Smooth muscle cell (in vitro differentiated cells): ENCODE data around the gene MIP. TPM values are rescaled to one million over a fixed set of nuclear protein-coding genes. Genes with fewer than 3 reads are reported as not detected.

Experiments used
- DNase-seq: peaks from one replicate; lab custom pipeline; 2025; ENCODE audit not compliant: unreplicated experiment; lab: John Stamatoyannopoulos, UW
- H2AFZ ChIP-seq: fragments of 200-600 bp; sonication (generic); 2 replicates; pipeline ENCODE4 v1.6.0; 2016; ENCODE audit warnings: antibody characterized with exemption, low read depth, mild to moderate bottlenecking
- H3F3A ChIP-seq: fragments of 200-600 bp; sonication (generic); 2 replicates; pipeline ENCODE4 v1.6.0; 2017; ENCODE audit warnings: antibody characterized with exemption, low read depth
- H3K27ac ChIP-seq: fragments of 200-600 bp; sonication (generic); 2 replicates; pipeline ENCODE4 v1.5.1; 2016; ENCODE audit warnings: low read depth, mild to moderate bottlenecking
- H3K27me3 ChIP-seq: fragments of 200-600 bp; sonication (generic); 2 replicates; pipeline ENCODE4 v1.6.1; 2016; ENCODE audit warnings: low read depth, mild to moderate bottlenecking
- H3K36me3 ChIP-seq: fragments of 200-600 bp; sonication (generic); 2 replicates; pipeline ENCODE4 v1.5.1; 2016; ENCODE audit warnings: low read depth
- H3K4me1 ChIP-seq: fragments of 200-600 bp; sonication (generic); 2 replicates; pipeline ENCODE4 v1.5.1; 2016; ENCODE audit warnings: low read depth
- H3K4me2 ChIP-seq: fragments of 200-600 bp; sonication (generic); 2 replicates; pipeline ENCODE4 v1.6.0; 2016; ENCODE audit warnings: mild to moderate bottlenecking
- H3K4me3 ChIP-seq: fragments of 200-600 bp; sonication (generic); 2 replicates; pipeline ENCODE4 v1.5.1; 2016; ENCODE audit warnings: mild to moderate bottlenecking
- H3K79me2 ChIP-seq: fragments of 200-600 bp; sonication (generic); 2 replicates; pipeline ENCODE4 v1.6.0; 2016; ENCODE audit warnings: low read depth, mild to moderate bottlenecking
- H3K9ac ChIP-seq: fragments of 200-600 bp; sonication (generic); 2 replicates; pipeline ENCODE4 v1.6.0; 2016; ENCODE audit warnings: low read depth
- H3K9me3 ChIP-seq: fragments of 200-600 bp; sonication (generic); replicated peaks from 2 replicates; pipeline ENCODE4 v1.5.1; 2016; ENCODE audit warnings: low read depth
- H4K20me1 ChIP-seq: fragments of 200-600 bp; sonication (generic); 2 replicates; pipeline ENCODE4 v1.6.0; 2016; ENCODE audit warnings: low read depth
- WGBS: methylation state at CpG from one replicate; pipeline ENCODE4 v1.1.7; 2016; ENCODE audit warnings: low lambda C conversion rate; 5-methylcytosine and 5-hydroxymethylcytosine counted together
- polyA plus RNA-seq: library from polyadenylated mRNA; unstranded; fragments of >200 nt; fragmentation: Nextera tagmentation; extraction: Ambion mirVana; gene quantifications from 2 replicates; pipeline ENCODE4 v1.2.1, GENCODE V29; 2016
- total RNA-seq: library from RNA; depleted of rRNA; stranded (reverse); fragments of >200 nt; gene quantifications from 2 replicates; pipeline ENCODE4 v1.2.3, GENCODE V29; 2014
- TF ChIP-seq, protein P1 (sequence below): fragments of 200-600 bp; sonication (generic); IDR thresholded peaks from 2 replicates; pipeline ENCODE4 v1.5.1; 2017; ENCODE audit warnings: borderline replicate concordance, mild to moderate bottlenecking, antibody characterized with exemption; ENCODE audit not compliant: insufficient read depth, poor library complexity, severe bottlenecking

MIP gene
- total and polyA plus RNA-seq, 2 experiments from 2014 or later: not detected

DNA sequence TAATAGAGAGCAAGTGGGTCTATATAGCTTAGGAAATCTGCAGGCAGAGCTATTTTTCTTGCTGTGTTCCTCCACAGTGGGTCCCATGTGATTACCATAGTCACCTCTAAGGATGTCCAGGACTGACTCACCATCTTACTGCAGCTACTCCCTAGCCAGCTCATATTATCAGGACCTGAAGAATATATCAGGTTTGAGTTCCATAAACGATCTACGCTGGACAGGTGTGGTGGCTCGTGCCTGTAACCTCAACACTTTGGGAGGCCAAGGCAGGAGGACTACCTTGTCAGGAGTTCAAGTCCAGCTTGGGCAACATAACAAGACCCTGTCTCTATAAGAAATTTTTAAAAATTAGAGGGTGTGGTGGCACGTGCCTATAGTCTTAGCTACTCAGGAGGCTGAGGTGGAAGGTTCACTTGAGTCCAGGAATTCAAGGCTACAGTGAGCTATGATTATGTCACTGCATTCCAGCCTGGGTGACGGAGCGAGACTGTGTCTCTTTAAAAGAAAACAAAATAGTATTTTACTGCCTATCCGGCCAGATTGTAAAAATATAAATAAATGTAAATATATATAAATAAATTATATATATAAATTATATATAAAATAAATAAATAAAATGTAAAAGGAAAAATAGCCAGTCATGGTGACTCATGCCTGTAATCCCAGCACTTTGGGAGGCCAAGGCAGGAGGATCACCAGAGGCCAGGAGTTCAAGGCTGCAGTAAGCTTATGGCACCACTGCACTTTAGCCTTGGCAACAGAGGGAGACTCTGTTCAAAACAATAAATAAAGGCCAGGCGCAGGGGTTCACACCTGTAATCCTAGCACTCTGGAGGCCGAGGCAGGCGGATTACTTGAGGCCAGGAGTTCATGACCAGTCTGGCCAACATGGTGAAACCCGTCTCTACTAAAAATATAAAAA, 7.0 kb upstream of the MIP start:
- DNase-seq: no peak
- H3K27me3 ChIP-seq: no peaks in the 10 kb centered on the region
- H3K27ac ChIP-seq: no peak overlapping the region
- H2AFZ ChIP-seq: no peak overlapping the region
- WGBS: 88% methylated on average over 11 of the region's 11 CpGs
- no peaks in the 10 kb centered on the region for H3F3A ChIP-seq
- H3K9ac ChIP-seq: no peak overlapping the region
- no peaks in the 10 kb centered on the region for H3K36me3 ChIP-seq
- H4K20me1 ChIP-seq: no peaks in the 10 kb centered on the region
- H3K4me3 ChIP-seq: no peak overlapping the region
- H3K4me2 ChIP-seq: no peak overlapping the region
- TF ChIP-seq, protein P1, sequence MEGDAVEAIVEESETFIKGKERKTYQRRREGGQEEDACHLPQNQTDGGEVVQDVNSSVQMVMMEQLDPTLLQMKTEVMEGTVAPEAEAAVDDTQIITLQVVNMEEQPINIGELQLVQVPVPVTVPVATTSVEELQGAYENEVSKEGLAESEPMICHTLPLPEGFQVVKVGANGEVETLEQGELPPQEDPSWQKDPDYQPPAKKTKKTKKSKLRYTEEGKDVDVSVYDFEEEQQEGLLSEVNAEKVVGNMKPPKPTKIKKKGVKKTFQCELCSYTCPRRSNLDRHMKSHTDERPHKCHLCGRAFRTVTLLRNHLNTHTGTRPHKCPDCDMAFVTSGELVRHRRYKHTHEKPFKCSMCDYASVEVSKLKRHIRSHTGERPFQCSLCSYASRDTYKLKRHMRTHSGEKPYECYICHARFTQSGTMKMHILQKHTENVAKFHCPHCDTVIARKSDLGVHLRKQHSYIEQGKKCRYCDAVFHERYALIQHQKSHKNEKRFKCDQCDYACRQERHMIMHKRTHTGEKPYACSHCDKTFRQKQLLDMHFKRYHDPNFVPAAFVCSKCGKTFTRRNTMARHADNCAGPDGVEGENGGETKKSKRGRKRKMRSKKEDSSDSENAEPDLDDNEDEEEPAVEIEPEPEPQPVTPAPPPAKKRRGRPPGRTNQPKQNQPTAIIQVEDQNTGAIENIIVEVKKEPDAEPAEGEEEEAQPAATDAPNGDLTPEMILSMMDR: no peak
- H3K4me1 ChIP-seq: peaks cover 4% of the 10 kb centered on the region
- H3K79me2 ChIP-seq: no peaks in the 10 kb centered on the region
- no peaks in the 10 kb centered on the region for H3K9me3 ChIP-seq

DNA sequence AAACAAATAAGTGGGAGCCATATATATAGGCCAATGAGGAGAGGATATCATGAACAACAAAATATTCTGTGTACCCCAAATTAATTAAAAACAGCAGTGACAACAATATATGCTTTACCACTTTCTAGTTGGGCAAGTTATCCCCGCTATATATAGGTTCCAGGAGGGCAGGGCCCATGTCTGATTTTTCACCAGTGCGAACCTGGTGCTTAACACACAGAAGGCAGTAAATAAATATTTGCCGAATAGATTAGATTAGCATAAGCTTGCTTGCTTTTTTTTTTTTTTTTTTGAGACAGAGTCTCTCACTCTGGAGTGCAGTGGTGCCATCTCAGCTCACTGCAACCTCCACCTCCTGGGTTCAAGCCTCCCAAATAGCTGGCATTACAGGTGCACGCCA, 3.4 kb upstream of the MIP start:
- DNase-seq: no peak
- peaks cover 1% of the 10 kb centered on the region for H3K4me1 ChIP-seq
- no peak overlapping the region for H3K27ac ChIP-seq
- H2AFZ ChIP-seq: no peak overlapping the region
- no peaks in the 10 kb centered on the region for H3K36me3 ChIP-seq
- 94% methylated on average over 4 of the region's 4 CpGs for WGBS
- TF ChIP-seq, protein P1: no peak
- no peak overlapping the region for H3K9ac ChIP-seq
- H3F3A ChIP-seq: no peaks in the 10 kb centered on the region
- no peaks in the 10 kb centered on the region for H3K9me3 ChIP-seq
- no peaks in the 10 kb centered on the region for H3K27me3 ChIP-seq
- no peaks in the 10 kb centered on the region for H3K79me2 ChIP-seq
- H3K4me3 ChIP-seq: no peak overlapping the region
- no peak overlapping the region for H3K4me2 ChIP-seq
- no peaks in the 10 kb centered on the region for H4K20me1 ChIP-seq

DNA sequence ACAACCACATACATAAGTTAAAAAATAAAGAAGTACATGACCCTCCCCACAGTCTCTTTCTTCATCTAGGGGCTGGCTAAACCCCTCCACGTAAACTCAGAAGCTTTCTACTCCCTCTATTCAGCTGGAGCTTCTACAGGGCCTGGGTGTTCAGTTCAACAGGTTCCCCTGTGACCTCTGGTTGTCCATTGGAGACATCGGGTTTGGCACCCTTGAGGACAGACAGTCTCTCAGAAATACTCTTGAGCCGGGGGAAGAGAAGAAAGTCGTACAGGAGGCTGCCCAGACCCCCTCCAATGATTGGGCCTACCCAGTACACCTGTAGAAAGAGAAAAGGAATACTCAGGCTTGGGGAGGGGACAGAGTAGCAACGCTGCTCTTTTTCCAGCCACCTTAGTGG, 3.3 kb downstream of the MIP start:
- no peak overlapping the region for H2AFZ ChIP-seq
- DNase-seq: no peak
- H3K4me2 ChIP-seq: no peak overlapping the region
- H3K9ac ChIP-seq: no peak overlapping the region
- no peak overlapping the region for H3K4me3 ChIP-seq
- peaks cover 12% of the 10 kb centered on the region for H3K4me1 ChIP-seq
- 91% methylated on average over 5 of the region's 5 CpGs for WGBS
- no peaks in the 10 kb centered on the region for H3K79me2 ChIP-seq
- H3K27ac ChIP-seq: no peak overlapping the region
- no peaks in the 10 kb centered on the region for H3K36me3 ChIP-seq
- H4K20me1 ChIP-seq: no peaks in the 10 kb centered on the region
- H3F3A ChIP-seq: peaks cover 5% of the 10 kb centered on the region
- H3K9me3 ChIP-seq: no peaks in the 10 kb centered on the region
- TF ChIP-seq, protein P1: no peak
- H3K27me3 ChIP-seq: no peaks in the 10 kb centered on the region
